Neural cell (in vitro differentiated cells): ENCODE measurements around the gene DKC1.

Source experiments
- EZH2 ChIP-seq: fragments of 200-600, 300-800 bp; shearing (Covaris generic), sonication (generic); IDR thresholded peaks from 2 replicates; pipeline ENCODE4 v1.6.1; 2014; ENCODE audit warnings: antibody characterized with exemption, low read length, borderline replicate concordance, mild to moderate bottlenecking; ENCODE audit not compliant: insufficient read depth, poor library complexity, severe bottlenecking
- POLR2AphosphoS5 ChIP-seq: IDR thresholded peaks from 2 replicates; pipeline ENCODE4 v1.6.1; 2012
- TAF1 ChIP-seq: IDR thresholded peaks from 2 replicates; pipeline ENCODE4 v1.6.1; 2012; ENCODE audit warnings: low read depth
- TF ChIP-seq, protein P1 (sequence below): fragments of 450-650 bp; IDR thresholded peaks from 2 replicates; pipeline ENCODE4 v1.5.1; 2014; ENCODE audit warnings: antibody characterized with exemption, mild to moderate bottlenecking, moderate library complexity; ENCODE audit not compliant: poor library complexity, severe bottlenecking
- TF ChIP-seq, protein P2 (sequence below): IDR thresholded peaks from 2 replicates; pipeline ENCODE4 v1.6.1; 2012; ENCODE audit warnings: borderline replicate concordance

DNA sequence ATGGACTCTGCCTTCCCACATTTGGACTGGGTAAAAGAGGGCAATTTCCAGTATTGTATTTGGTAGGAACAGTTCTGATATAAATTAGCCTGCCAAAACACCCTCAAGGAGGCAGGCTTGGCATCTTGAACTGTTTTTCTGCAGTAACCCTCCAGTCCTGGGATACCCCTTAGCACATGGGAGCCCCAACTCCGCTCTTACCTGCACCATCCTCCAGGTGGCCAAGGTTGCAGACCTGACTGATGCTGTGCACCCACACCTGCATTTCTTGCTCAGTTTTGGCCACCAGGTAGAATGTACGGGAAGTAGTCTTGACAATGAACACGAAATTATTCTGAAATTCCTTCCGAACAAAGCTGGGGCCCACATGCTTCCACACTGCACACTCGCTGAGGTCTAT lies 46.8 kb upstream of the DKC1 start:
- TF ChIP-seq, protein P1, sequence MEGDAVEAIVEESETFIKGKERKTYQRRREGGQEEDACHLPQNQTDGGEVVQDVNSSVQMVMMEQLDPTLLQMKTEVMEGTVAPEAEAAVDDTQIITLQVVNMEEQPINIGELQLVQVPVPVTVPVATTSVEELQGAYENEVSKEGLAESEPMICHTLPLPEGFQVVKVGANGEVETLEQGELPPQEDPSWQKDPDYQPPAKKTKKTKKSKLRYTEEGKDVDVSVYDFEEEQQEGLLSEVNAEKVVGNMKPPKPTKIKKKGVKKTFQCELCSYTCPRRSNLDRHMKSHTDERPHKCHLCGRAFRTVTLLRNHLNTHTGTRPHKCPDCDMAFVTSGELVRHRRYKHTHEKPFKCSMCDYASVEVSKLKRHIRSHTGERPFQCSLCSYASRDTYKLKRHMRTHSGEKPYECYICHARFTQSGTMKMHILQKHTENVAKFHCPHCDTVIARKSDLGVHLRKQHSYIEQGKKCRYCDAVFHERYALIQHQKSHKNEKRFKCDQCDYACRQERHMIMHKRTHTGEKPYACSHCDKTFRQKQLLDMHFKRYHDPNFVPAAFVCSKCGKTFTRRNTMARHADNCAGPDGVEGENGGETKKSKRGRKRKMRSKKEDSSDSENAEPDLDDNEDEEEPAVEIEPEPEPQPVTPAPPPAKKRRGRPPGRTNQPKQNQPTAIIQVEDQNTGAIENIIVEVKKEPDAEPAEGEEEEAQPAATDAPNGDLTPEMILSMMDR, result no peak
- no peak for TF ChIP-seq EZH2
- TF ChIP-seq POLR2AphosphoS5, result no peak
- TF ChIP-seq, protein P2, sequence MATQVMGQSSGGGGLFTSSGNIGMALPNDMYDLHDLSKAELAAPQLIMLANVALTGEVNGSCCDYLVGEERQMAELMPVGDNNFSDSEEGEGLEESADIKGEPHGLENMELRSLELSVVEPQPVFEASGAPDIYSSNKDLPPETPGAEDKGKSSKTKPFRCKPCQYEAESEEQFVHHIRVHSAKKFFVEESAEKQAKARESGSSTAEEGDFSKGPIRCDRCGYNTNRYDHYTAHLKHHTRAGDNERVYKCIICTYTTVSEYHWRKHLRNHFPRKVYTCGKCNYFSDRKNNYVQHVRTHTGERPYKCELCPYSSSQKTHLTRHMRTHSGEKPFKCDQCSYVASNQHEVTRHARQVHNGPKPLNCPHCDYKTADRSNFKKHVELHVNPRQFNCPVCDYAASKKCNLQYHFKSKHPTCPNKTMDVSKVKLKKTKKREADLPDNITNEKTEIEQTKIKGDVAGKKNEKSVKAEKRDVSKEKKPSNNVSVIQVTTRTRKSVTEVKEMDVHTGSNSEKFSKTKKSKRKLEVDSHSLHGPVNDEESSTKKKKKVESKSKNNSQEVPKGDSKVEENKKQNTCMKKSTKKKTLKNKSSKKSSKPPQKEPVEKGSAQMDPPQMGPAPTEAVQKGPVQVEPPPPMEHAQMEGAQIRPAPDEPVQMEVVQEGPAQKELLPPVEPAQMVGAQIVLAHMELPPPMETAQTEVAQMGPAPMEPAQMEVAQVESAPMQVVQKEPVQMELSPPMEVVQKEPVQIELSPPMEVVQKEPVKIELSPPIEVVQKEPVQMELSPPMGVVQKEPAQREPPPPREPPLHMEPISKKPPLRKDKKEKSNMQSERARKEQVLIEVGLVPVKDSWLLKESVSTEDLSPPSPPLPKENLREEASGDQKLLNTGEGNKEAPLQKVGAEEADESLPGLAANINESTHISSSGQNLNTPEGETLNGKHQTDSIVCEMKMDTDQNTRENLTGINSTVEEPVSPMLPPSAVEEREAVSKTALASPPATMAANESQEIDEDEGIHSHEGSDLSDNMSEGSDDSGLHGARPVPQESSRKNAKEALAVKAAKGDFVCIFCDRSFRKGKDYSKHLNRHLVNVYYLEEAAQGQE, result no peak
- TF ChIP-seq TAF1, result no peak
